ENCODE measurements around the gene NOTCH1.

DNA sequence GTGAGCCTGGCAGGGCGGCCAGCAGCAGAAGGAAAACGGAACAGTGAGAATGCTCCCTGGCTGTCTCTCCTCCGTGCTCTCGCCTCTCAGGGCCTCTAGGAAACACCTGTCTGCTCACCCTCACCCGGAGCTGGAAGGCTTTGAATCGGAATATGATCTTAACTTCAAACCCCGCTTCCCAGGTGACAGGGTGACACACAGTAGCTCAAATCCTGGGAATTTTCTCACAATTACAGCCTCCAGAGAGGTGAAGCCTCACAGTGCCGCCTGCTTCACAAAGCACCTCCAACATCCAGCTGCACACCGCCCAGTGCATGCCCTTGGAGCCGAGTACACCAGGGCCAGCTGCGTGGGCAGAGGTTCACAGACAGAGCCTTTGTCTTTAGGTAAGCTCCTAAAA is 75.5 kb downstream of the NOTCH1 start:
- TF ChIP-seq, protein P1, sequence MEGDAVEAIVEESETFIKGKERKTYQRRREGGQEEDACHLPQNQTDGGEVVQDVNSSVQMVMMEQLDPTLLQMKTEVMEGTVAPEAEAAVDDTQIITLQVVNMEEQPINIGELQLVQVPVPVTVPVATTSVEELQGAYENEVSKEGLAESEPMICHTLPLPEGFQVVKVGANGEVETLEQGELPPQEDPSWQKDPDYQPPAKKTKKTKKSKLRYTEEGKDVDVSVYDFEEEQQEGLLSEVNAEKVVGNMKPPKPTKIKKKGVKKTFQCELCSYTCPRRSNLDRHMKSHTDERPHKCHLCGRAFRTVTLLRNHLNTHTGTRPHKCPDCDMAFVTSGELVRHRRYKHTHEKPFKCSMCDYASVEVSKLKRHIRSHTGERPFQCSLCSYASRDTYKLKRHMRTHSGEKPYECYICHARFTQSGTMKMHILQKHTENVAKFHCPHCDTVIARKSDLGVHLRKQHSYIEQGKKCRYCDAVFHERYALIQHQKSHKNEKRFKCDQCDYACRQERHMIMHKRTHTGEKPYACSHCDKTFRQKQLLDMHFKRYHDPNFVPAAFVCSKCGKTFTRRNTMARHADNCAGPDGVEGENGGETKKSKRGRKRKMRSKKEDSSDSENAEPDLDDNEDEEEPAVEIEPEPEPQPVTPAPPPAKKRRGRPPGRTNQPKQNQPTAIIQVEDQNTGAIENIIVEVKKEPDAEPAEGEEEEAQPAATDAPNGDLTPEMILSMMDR (IDR thresholded peaks at IDR 0.05), result no peak
- no peak for TF ChIP-seq POLR2A (IDR thresholded peaks at IDR 0.05)
- no peak for TF ChIP-seq POLR2AphosphoS5 (IDR thresholded peaks at IDR 0.05)
